ENCODE data around the gene ST8SIA6. TPM values are rescaled to one million over a fixed set of nuclear protein-coding genes. Genes with fewer than 3 reads are reported as not detected.

ST8SIA6 gene
- total and polyA plus RNA-seq, 9 of the 15 experiments (the other 6 are each of a cell fraction or from before 2014, with no cell fraction given): 0.69 to 6.7 (median 5.0) TPM

- TF ChIP-seq ZNF384 (IDR thresholded peaks at IDR 0.05; ENCODE audit: low read depth, low read length) (no peak), ZNF655 (CRISPR knock-in tag; IDR thresholded peaks at IDR 0.05) (no peak), SREBF2 (CRISPR knock-in tag; IDR thresholded peaks at IDR 0.05) (no peak), ZNF175 (CRISPR knock-in tag; IDR thresholded peaks at IDR 0.05; ENCODE audit: low read depth) (no peak), ZBED1 (IDR thresholded peaks at IDR 0.05) (no peak), ATF3 (IDR thresholded peaks at IDR 0.05) (no peak), ATF3 (CRISPR knock-in tag; conservative IDR thresholded peaks at IDR 0.05) (no peak), NUFIP1 (IDR thresholded peaks at IDR 0.05; ENCODE audit: partially characterized antibody) (no peak), ZNF398 (CRISPR knock-in tag; IDR thresholded peaks at IDR 0.05) (no peak), MTF1 (CRISPR knock-in tag; IDR thresholded peaks at IDR 0.05; ENCODE audit: borderline replicate concordance) (no peak), CAMTA2 (CRISPR knock-in tag; conservative IDR thresholded peaks at IDR 0.05) (no peak)
Observed at GRCh38 chr10:17497446-17498030, 43.1 kb upstream of the ST8SIA6 start (continued).

Data from K562 (cell line).